Measurements from ENCODE around the gene IGFL4.

GRCh38 chr19:46033401-46033800 lies 7.4 kb downstream of the IGFL4 start:
- no peak for TF ChIP-seq POLR2AphosphoS5 (IDR thresholded peaks at IDR 0.05; ENCODE audit: borderline replicate concordance, low read depth, low read length)
- no peak for TF ChIP-seq EZH2 (IDR thresholded peaks at IDR 0.05)
